Fibroblast of mammary gland (primary cell): Measurements from ENCODE around the gene SRGAP3.

Experiments
- DNase-seq: peaks from one replicate; pipeline ENCODE4 v3.0.0-alpha.2; 2010; ENCODE audit warnings: low read depth
- H3K4me3 ChIP-seq: 2 replicates; pipeline ENCODE4 v1.5.1; 2011; ENCODE audit warnings: low read depth, mild to moderate bottlenecking, low read length, moderate library complexity; ENCODE audit not compliant: control insufficient read depth
- CTCF ChIP-seq: conservative IDR thresholded peaks from 2 replicates; pipeline ENCODE4 v1.5.1; 2011; ENCODE audit warnings: low read depth, low read length, inconsistent platforms; ENCODE audit not compliant: control insufficient read depth, insufficient read depth

SRGAP3 gene

GRCh38 chr3:8996216-8996615 is 253.2 kb downstream of the SRGAP3 start:
- H3K4me3 ChIP-seq, result no peak overlapping the region
- no peak for TF ChIP-seq CTCF
- DNase-seq, result no peak

- no peak for DNase-seq
- TF ChIP-seq CTCF, result no peak
Observed at GRCh38 chr3:8994226-8994625, 255.2 kb downstream of the SRGAP3 start.

GRCh38 chr3:8993331-8993730 is 256.1 kb downstream of the SRGAP3 start:
- no peak for DNase-seq
- no peak overlapping the region for H3K4me3 ChIP-seq
- no peak for TF ChIP-seq CTCF

More at GRCh38 chr3:8994226-8994625, 255.2 kb downstream of the SRGAP3 start:
- no peak overlapping the region for H3K4me3 ChIP-seq

GRCh38 chr3:8992854-8993253 is 256.6 kb downstream of the SRGAP3 start:
- no peak overlapping the region for H3K4me3 ChIP-seq
- no peak for TF ChIP-seq CTCF
- no peak for DNase-seq

GRCh38 chr3:8992199-8992598 is 257.2 kb downstream of the SRGAP3 start:
- no peak for TF ChIP-seq CTCF
- DNase-seq, result no peak
- no peak overlapping the region for H3K4me3 ChIP-seq

- DNase-seq, result peak; percentile 42
- H3K4me3 ChIP-seq, result no peak overlapping the region
- TF ChIP-seq CTCF, result no peak
Observed at GRCh38 chr3:8990266-8991215, 258.9 kb downstream of the SRGAP3 start.
